ENCODE measurements around the gene PTPN21. TPM values are rescaled to one million over a fixed set of nuclear protein-coding genes. Genes with fewer than 3 reads are reported as not detected.

Gene PTPN21
- total RNA-seq, 1 donor: 14.2 TPM

DNA sequence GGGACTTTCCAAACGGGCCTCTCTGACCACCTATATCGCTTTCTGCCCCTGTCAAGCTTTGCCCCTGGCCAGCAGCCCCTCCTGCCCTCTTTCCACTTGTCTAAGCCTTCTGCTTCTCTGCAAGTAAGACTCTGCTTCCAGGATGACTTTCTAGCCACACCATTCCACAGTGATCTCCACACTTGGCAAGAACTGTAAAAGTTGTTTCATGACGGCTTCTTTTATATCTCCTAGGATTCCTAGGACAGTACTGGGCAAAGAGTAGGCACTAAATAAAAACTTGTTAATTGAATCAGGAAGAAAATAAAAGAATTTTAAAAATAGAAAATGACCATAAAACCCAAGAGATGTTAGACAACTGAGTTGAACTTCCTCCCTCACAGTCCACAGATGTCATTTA, 1.8 kb upstream of the PTPN21 start:
- DNase-seq (ENCODE audit: low read depth): no peak
- no peak for TF ChIP-seq CTCF (IDR thresholded peaks at IDR 0.05; ENCODE audit: insufficient read depth, low read depth, low read length)
- H3K4me3 ChIP-seq (ENCODE audit: low read depth, low read length): no peak overlapping the region

DNA sequence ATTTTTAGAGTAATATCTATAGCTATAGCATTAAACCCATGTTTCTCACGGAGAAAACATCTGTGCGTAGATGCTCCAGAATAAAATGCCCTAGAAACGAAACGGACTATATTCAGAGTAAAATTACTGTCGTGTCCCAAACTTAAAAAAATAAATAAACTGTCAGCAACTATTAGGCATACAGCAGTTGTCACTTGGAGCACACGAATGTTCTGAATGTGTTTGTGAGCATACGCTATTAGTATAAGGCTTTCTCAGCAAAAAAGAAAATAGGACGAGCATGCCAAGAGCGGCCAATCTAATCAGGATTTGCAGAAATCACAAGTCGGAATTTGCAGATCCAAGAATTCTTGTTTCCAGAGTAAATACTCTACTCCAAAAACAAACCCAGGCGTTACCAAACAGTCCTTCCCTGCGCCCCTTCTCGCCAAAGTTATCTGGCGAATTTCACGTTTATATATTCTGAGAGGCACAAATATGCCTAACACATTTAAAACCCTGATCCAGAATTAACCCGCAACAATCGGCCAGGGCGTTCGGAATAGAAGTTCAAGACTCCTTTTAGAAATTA, 836 bp downstream of the PTPN21 start:
- TF ChIP-seq CTCF (IDR thresholded peaks at IDR 0.05; ENCODE audit: insufficient read depth, low read depth, low read length): no peak
- peak; percentile 28 for DNase-seq (ENCODE audit: low read depth)
- H3K4me3 ChIP-seq (ENCODE audit: low read depth, low read length): peak overlapping the region; percentile 87

DNA sequence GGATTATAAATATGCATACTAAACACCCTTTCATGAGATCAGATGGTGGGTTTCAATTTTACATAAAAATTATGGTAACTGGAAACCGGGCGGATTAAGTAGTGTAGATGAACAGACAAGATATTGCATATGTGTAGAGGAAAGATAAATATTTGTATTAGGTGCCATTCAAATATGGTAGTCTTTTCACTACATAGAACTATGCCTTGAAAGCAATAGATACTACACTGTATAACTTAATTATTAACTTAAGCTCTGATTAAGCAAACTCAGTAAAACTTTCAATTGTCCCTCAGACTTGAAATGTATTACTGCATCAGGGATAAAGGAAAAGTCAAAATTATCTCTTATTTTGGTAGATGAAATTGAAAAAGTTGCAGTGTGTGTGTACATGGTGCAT, 1.9 kb downstream of the PTPN21 start:
- TF ChIP-seq CTCF (IDR thresholded peaks at IDR 0.05; ENCODE audit: insufficient read depth, low read depth, low read length): no peak
- no peak for DNase-seq (ENCODE audit: low read depth)
- H3K4me3 ChIP-seq (ENCODE audit: low read depth, low read length): no peak overlapping the region

- no peak for TF ChIP-seq CTCF (IDR thresholded peaks at IDR 0.05; ENCODE audit: insufficient read depth, low read depth, low read length)
- peak; percentile 46 for DNase-seq (ENCODE audit: low read depth)
- peak overlapping the region; percentile 83 for H3K4me3 ChIP-seq (ENCODE audit: low read depth, low read length)
Measured at GRCh38 chr14:88551980-88552431, 2.8 kb downstream of the PTPN21 start.

- peak; percentile 90 for DNase-seq (ENCODE audit: low read depth)
- peak overlapping the region; percentile 83 for H3K4me3 ChIP-seq (ENCODE audit: low read depth, low read length)
- peak; percentile 39 for TF ChIP-seq CTCF (IDR thresholded peaks at IDR 0.05; ENCODE audit: insufficient read depth, low read depth, low read length)
Measured at GRCh38 chr14:88551094-88551870, 3.5 kb downstream of the PTPN21 start.

GRCh38 chr14:88550078-88550477, 4.7 kb downstream of the PTPN21 start:
- no peak overlapping the region for H3K4me3 ChIP-seq (ENCODE audit: low read depth, low read length)
- no peak for TF ChIP-seq CTCF (IDR thresholded peaks at IDR 0.05; ENCODE audit: insufficient read depth, low read depth, low read length)
- no peak for DNase-seq (ENCODE audit: low read depth)

Measured in fibroblast of villous mesenchyme (primary cell).